DMS53 treated with DMSO at 0.1 percent for 48 hours (cell line): ENCODE results near the gene MED1.
"Not testable (repeated sequence)": the region's sequence is repeated elsewhere in the genome, so short reads cannot be mapped to it uniquely, and the experiment has no call there.

Experiments
- DNase-seq: peaks from one replicate; lab custom pipeline; 2025; ENCODE audit not compliant: unreplicated experiment; lab: John Stamatoyannopoulos, UW

The MED1 gene

GRCh38 chr17:39416141-39416540 is 34.9 kb downstream of the MED1 start:
- DNase-seq: no peak

- no peak for DNase-seq
These were observed 40.8 kb downstream of the MED1 start for GRCh38 chr17:39410279-39410678.

- DNase-seq: no peak
These were observed 42.7 kb downstream of the MED1 start for GRCh38 chr17:39408360-39408759.

GRCh38 chr17:39406951-39407350 is 44.1 kb downstream of the MED1 start:
- DNase-seq: no peak

- DNase-seq: no peak
These were observed 45.6 kb downstream of the MED1 start for GRCh38 chr17:39405436-39405835.

- DNase-seq: no peak
These were observed 46.3 kb downstream of the MED1 start for GRCh38 chr17:39404542-39405378.

- no peak for DNase-seq
These were observed 48.0 kb downstream of the MED1 start for GRCh38 chr17:39402890-39403605.

- DNase-seq: peak; percentile 79
These were observed 48.7 kb downstream of the MED1 start for GRCh38 chr17:39402244-39402889.

- DNase-seq: peak; percentile 49
These were observed 49.4 kb downstream of the MED1 start, which contains the start of gene FBXL20 for GRCh38 chr17:39401412-39402243. FBXL20 (minus strand) TSS chr17:39401626; CDS start chr17:39401402, 224 bp downstream.

GRCh38 chr17:39400547-39401411 is 50.3 kb downstream of the MED1 start:
- DNase-seq: no peak

GRCh38 chr17:39399791-39400190 is 51.3 kb downstream of the MED1 start:
- DNase-seq: no peak

GRCh38 chr17:39393736-39394135 is 57.3 kb downstream of the MED1 start:
- DNase-seq: no peak

GRCh38 chr17:39391448-39391847 is 59.6 kb downstream of the MED1 start:
- DNase-seq: no peak

GRCh38 chr17:39385040-39385439 is 66.0 kb downstream of the MED1 start:
- no peak for DNase-seq

GRCh38 chr17:39380144-39380543 is 70.9 kb downstream of the MED1 start:
- no peak for DNase-seq

- no peak for DNase-seq
These were observed 74.6 kb downstream of the MED1 start for GRCh38 chr17:39376434-39376833.

- not testable (repeated sequence) for DNase-seq
These were observed 83.3 kb downstream of the MED1 start for GRCh38 chr17:39367805-39368204.

GRCh38 chr17:39365872-39366271 is 85.2 kb downstream of the MED1 start:
- no peak for DNase-seq

GRCh38 chr17:39365242-39365641 is 85.8 kb downstream of the MED1 start:
- no peak for DNase-seq
